ENCODE data around the gene PLA2G3.
A peak's percentile ranks its signal among the peaks of the same experiment; 100 is the strongest.

The PLA2G3 gene

DNA sequence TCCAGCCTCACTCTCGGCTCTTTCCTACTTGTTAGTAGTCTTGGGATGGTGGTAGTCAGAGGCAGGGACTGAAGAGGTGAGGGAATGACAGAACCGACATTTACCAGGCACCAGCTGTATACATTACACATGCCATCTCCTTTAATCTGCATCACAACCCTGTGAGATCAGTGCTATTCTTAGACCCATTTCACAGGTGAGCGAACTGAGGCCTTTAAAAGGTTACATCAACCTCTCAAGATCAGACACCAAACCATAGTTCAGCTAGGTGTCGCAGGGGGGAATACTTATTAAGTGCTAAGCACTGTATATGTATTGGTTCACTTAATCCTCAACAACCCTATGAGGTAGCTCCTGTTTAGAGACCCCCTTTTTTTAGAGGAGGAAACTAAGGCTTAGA, 5.6 kb downstream of the PLA2G3 start:
- Histone ChIP-seq H3K4me3 (ENCODE audit: control insufficient read depth in 1 of 7, extremely low read depth in 1 of 7, insufficient read depth in 4 of 7, low read depth in 2 of 7, low read length in 6 of 7) (no peak overlapping the region), H3K27ac (ENCODE audit: insufficient read depth in 1 of 2, low read depth in 1 of 2, low read length in 2 of 2, poor library complexity in 1 of 2, severe bottlenecking in 2 of 2) (no peak overlapping the region), H3K4me1 (ENCODE audit: control extremely low read depth in 1 of 4, control insufficient read depth in 4 of 4, insufficient read depth in 4 of 4, low read length in 3 of 4) (no peaks in the 10 kb centered on the region), H3K9me3 (ENCODE audit: control extremely low read depth in 1 of 5, control insufficient read depth in 4 of 5, insufficient read depth in 2 of 5, low read depth in 1 of 5, low read length in 4 of 5) (no peaks in the 10 kb centered on the region), H3K27me3 (replicated peaks in 2 of 5; ENCODE audit: control insufficient read depth in 4 of 5, insufficient read depth in 5 of 5, low read length in 4 of 5) (no peaks in the 10 kb centered on the region), H3K36me3 (ENCODE audit: control insufficient read depth in 4 of 4, insufficient read depth in 4 of 4, low read length in 3 of 4) (no peaks in the 10 kb centered on the region)
- CTCF ChIA-PET: interaction anchor here (1.4 kb wide), 1 partner anchor 18 kb away, joined by 3 read pairs; no protein-coding TSS in a partner anchor
- no peak for DNase-seq
- POLR2A ChIA-PET: no interaction called here
- no CpG with 5 or more reads among the region's 4 CpGs for WGBS (ENCODE audit: insufficient coverage)

DNA sequence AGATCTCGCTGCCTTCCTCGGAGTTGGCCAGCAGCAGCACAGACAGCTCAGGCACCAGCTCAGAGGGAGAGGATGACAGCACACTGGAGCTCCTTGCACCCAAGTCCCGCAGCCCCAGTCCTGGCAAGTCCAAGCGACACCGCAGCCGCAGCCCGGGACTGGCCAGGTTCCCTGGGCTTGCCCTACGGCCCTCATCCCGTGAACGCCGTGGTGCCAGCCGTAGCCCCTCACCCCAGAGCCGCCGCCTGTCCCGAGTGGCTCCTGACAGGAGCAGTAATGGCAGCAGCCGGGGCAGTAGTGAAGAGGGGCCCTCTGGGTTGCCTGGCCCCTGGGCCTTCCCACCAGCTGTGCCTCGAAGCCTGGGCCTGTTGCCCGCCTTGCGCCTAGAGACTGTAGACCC, 6.4 kb downstream of the PLA2G3 start:
- POLR2A ChIA-PET: no interaction called here
- no peaks in the 10 kb centered on the region for H3K4me1 ChIP-seq (ENCODE audit: control extremely low read depth in 1 of 4, control insufficient read depth in 4 of 4, insufficient read depth in 4 of 4, low read length in 3 of 4)
- 98% methylated on average over 19 of the region's 19 CpGs for WGBS (ENCODE audit: insufficient coverage)
- H3K27ac ChIP-seq (ENCODE audit: insufficient read depth in 1 of 2, low read depth in 1 of 2, low read length in 2 of 2, poor library complexity in 1 of 2, severe bottlenecking in 2 of 2): no peak overlapping the region
- no peaks in the 10 kb centered on the region for H3K27me3 ChIP-seq (replicated peaks in 2 of 5; ENCODE audit: control insufficient read depth in 4 of 5, insufficient read depth in 5 of 5, low read length in 4 of 5)
- CTCF ChIA-PET: no interaction called here
- H3K4me3 ChIP-seq (ENCODE audit: control insufficient read depth in 1 of 7, extremely low read depth in 1 of 7, insufficient read depth in 4 of 7, low read depth in 2 of 7, low read length in 6 of 7): no peak overlapping the region
- no peaks in the 10 kb centered on the region for H3K36me3 ChIP-seq (ENCODE audit: control insufficient read depth in 4 of 4, insufficient read depth in 4 of 4, low read length in 3 of 4)
- no peak for DNase-seq
- no peaks in the 10 kb centered on the region for H3K9me3 ChIP-seq (ENCODE audit: control extremely low read depth in 1 of 5, control insufficient read depth in 4 of 5, insufficient read depth in 2 of 5, low read depth in 1 of 5, low read length in 4 of 5)

DNA sequence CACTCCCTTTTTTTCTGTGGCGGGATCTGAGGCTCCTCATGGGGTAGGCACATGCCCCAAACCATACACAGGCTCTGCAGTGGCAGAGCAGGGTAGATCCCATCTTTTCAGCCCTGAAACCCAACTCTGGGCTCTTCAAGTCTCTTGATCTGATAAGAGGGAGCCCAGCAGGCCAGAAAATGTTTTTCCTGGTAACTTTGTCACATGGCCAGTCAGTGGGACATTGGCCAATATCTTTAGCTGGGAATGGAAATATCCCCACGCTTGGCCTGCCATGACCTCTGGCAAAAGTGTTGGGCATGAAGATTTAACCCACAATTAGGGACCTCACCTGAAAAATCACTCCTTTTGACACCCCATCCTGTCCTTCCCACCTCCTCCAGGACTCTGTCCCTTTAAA, 9.4 kb downstream of the PLA2G3 start:
- Histone ChIP-seq H3K4me1 (ENCODE audit: control extremely low read depth in 1 of 4, control insufficient read depth in 4 of 4, insufficient read depth in 4 of 4, low read length in 3 of 4) (peaks cover 0 to 4% (median 1%) of the 10 kb centered on the region in 4 experiments), H3K36me3 (ENCODE audit: control insufficient read depth in 4 of 4, insufficient read depth in 4 of 4, low read length in 3 of 4) (no peaks in the 10 kb centered on the region), H3K27me3 (replicated peaks in 2 of 5; ENCODE audit: control insufficient read depth in 4 of 5, insufficient read depth in 5 of 5, low read length in 4 of 5) (no peaks in the 10 kb centered on the region), H3K9me3 (ENCODE audit: control extremely low read depth in 1 of 5, control insufficient read depth in 4 of 5, insufficient read depth in 2 of 5, low read depth in 1 of 5, low read length in 4 of 5) (no peaks in the 10 kb centered on the region), H3K4me3 (ENCODE audit: control insufficient read depth in 1 of 7, extremely low read depth in 1 of 7, insufficient read depth in 4 of 7, low read depth in 2 of 7, low read length in 6 of 7) (no peak overlapping the region), H3K27ac (ENCODE audit: insufficient read depth in 1 of 2, low read depth in 1 of 2, low read length in 2 of 2, poor library complexity in 1 of 2, severe bottlenecking in 2 of 2) (no peak overlapping the region)
- POLR2A ChIA-PET: no interaction called here
- DNase-seq: no peak
- CTCF ChIA-PET: no interaction called here
- 100% methylated on average over 1 of the region's 2 CpGs for WGBS (ENCODE audit: insufficient coverage)

DNA sequence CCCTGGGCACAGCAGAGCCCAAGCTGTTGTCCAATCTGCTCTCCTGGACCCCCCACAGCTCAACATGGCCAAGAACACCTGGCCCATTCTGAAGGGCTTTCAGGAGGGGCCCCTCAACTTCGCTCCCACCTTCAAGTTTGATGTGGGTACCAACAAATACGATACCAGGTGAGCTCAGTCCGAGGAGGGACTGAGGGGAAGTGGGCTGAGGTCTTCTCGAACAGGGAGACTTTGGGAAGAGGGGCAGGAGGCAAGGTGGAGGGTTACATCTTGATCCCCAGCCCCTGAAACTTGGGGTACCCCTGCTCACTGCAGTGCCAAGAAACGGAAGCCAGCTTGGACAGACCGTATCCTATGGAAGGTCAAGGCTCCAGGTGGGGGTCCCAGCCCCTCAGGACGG, 12.2 kb downstream of the PLA2G3 start:
- CTCF ChIA-PET: interaction anchor here (0.8 to 1.3 kb wide), 4 partner anchors 10 to 20 kb away, joined by 3 read pairs; partner anchors contain the start of gene SELENOM
- POLR2A ChIA-PET: no interaction called here

DNA sequence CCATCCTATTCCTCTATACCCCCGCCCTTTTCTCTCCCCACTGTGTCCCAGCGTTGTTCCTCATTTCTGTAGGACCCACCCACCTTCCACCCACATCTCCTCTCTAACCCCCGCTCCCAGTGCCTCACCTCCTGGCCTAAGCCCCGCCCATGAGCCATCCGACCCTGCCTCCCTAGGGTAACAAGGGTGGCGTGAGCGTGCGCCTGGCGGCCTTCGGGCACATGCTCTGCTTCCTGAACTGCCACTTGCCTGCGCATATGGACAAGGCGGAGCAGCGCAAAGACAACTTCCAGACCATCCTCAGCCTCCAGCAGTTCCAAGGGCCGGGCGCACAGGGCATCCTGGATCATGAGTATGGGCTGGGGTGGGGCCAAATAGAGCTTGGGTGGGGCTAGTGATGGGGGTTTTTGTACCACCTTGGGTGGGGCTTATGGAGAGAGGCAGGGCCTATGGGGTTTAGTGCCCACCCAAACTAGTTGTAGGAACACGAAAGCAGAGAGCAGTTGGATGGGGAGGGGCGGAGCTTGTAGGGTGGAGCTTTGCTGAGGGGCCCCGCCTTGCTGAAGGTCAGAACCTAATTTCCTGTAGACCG, 13.0 kb downstream of the PLA2G3 start:
- Histone ChIP-seq H3K27ac (ENCODE audit: insufficient read depth in 1 of 2, low read depth in 1 of 2, low read length in 2 of 2, poor library complexity in 1 of 2, severe bottlenecking in 2 of 2) (no peak overlapping the region), H3K36me3 (ENCODE audit: control insufficient read depth in 4 of 4, insufficient read depth in 4 of 4, low read length in 3 of 4) (no peaks in the 10 kb centered on the region), H3K4me3 (ENCODE audit: control insufficient read depth in 1 of 7, extremely low read depth in 1 of 7, insufficient read depth in 4 of 7, low read depth in 2 of 7, low read length in 6 of 7) (no peak overlapping the region), H3K27me3 (replicated peaks in 2 of 5; ENCODE audit: control insufficient read depth in 4 of 5, insufficient read depth in 5 of 5, low read length in 4 of 5) (no peaks in the 10 kb centered on the region), H3K4me1 (ENCODE audit: control extremely low read depth in 1 of 4, control insufficient read depth in 4 of 4, insufficient read depth in 4 of 4, low read length in 3 of 4) (peaks cover 0 to 5% (median 2%) of the 10 kb centered on the region in 4 experiments), H3K9me3 (ENCODE audit: control extremely low read depth in 1 of 5, control insufficient read depth in 4 of 5, insufficient read depth in 2 of 5, low read depth in 1 of 5, low read length in 4 of 5) (no peaks in the 10 kb centered on the region)
- ChIA-PET CTCF (interaction anchor here (0.8 to 1.3 kb wide), 3 partner anchors 11 to 21 kb away, joined by 3 read pairs; partner anchors contain the start of gene SELENOM), POLR2A (no interaction called here)
- 35% methylated on average over 12 of the region's 19 CpGs for WGBS (ENCODE audit: insufficient coverage)
- DNase-seq: peak; percentile 22 to 73 (median 69)

More for the DNA sequence above, 12.2 kb downstream of the PLA2G3 start:
- H3K27ac ChIP-seq (ENCODE audit: insufficient read depth in 1 of 2, low read depth in 1 of 2, low read length in 2 of 2, poor library complexity in 1 of 2, severe bottlenecking in 2 of 2): no peak overlapping the region
- peaks cover 0 to 4% (median 1%) of the 10 kb centered on the region in 4 experiments for H3K4me1 ChIP-seq (ENCODE audit: control extremely low read depth in 1 of 4, control insufficient read depth in 4 of 4, insufficient read depth in 4 of 4, low read length in 3 of 4)
- no peaks in the 10 kb centered on the region for H3K9me3 ChIP-seq (ENCODE audit: control extremely low read depth in 1 of 5, control insufficient read depth in 4 of 5, insufficient read depth in 2 of 5, low read depth in 1 of 5, low read length in 4 of 5)
- DNase-seq: no peak
- H3K27me3 ChIP-seq (replicated peaks in 2 of 5; ENCODE audit: control insufficient read depth in 4 of 5, insufficient read depth in 5 of 5, low read length in 4 of 5): no peaks in the 10 kb centered on the region
- H3K36me3 ChIP-seq (ENCODE audit: control insufficient read depth in 4 of 4, insufficient read depth in 4 of 4, low read length in 3 of 4): no peaks in the 10 kb centered on the region
- WGBS (ENCODE audit: insufficient coverage): 97% methylated on average over 7 of the region's 7 CpGs
- no peak overlapping the region for H3K4me3 ChIP-seq (ENCODE audit: control insufficient read depth in 1 of 7, extremely low read depth in 1 of 7, insufficient read depth in 4 of 7, low read depth in 2 of 7, low read length in 6 of 7)

DNA sequence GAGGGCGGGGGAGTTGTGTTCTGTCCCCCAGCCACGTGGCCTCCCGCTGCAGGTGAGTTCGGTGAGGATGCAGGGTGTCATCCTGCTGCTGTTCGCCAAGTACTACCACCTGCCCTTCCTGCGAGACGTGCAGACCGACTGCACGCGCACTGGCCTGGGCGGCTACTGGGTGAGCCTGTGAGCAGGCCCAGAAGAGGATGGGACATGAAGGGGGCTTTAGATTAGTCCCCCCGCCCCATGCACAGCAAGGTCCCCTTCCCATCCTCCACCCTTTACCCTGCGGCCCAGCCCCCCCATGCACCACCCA, 13.5 kb downstream of the PLA2G3 start:
- 69% methylated on average over 7 of the region's 13 CpGs for WGBS (ENCODE audit: insufficient coverage)
- POLR2A ChIA-PET: no interaction called here
- CTCF ChIA-PET: no interaction called here

DNA sequence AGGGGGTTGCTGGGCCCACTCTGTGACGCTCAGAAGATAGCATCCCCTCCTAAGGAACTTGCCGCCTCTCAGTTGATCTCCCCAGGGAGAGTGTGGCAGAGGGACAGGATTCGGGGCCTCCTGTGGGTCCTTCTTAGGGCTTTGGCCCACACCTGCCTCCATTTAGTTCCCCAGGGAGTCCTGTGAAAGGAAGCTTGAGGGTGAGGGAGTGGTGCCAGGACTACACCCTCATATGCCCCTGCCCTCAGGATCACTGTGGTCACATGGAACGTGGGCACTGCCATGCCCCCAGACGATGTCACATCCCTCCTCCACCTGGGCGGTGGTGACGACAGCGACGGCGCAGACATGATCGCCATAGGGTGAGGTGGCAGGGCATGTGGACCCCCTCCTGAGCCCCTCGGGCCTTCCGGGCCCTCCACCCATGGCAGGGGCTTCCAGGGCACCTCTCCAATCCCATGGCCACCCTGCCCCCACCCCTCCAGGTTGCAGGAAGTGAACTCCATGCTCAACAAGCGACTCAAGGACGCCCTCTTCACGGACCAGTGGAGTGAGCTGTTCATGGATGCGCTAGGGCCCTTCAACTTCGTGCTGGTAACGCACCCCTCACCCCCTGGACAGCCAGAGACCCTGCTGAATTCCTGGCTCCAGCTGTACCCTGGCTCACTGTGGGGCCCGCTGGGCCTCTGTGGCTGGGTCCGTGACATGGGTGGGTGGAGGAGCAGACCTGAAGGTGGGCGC, 14.0 kb downstream of the PLA2G3 start:
- POLR2A ChIA-PET: no interaction called here
- no peak for DNase-seq
- H3K27me3 ChIP-seq (replicated peaks in 2 of 5; ENCODE audit: control insufficient read depth in 4 of 5, insufficient read depth in 5 of 5, low read length in 4 of 5): no peaks in the 10 kb centered on the region
- CTCF ChIA-PET: interaction anchor here (0.9 kb wide), 1 partner anchor 31 kb away, joined by 3 read pairs; no protein-coding TSS in a partner anchor
- no peak overlapping the region for H3K27ac ChIP-seq (ENCODE audit: insufficient read depth in 1 of 2, low read depth in 1 of 2, low read length in 2 of 2, poor library complexity in 1 of 2, severe bottlenecking in 2 of 2)
- H3K9me3 ChIP-seq (ENCODE audit: control extremely low read depth in 1 of 5, control insufficient read depth in 4 of 5, insufficient read depth in 2 of 5, low read depth in 1 of 5, low read length in 4 of 5): no peaks in the 10 kb centered on the region
- WGBS (ENCODE audit: insufficient coverage): 98% methylated on average over 14 of the region's 22 CpGs
- H3K36me3 ChIP-seq (ENCODE audit: control insufficient read depth in 4 of 4, insufficient read depth in 4 of 4, low read length in 3 of 4): no peaks in the 10 kb centered on the region
- no peak overlapping the region for H3K4me3 ChIP-seq (ENCODE audit: control insufficient read depth in 1 of 7, extremely low read depth in 1 of 7, insufficient read depth in 4 of 7, low read depth in 2 of 7, low read length in 6 of 7)
- peaks cover 0 to 5% (median 2%) of the 10 kb centered on the region in 4 experiments for H3K4me1 ChIP-seq (ENCODE audit: control extremely low read depth in 1 of 4, control insufficient read depth in 4 of 4, insufficient read depth in 4 of 4, low read length in 3 of 4)

More for the DNA sequence above, 13.5 kb downstream of the PLA2G3 start:
- no peaks in the 10 kb centered on the region for H3K27me3 ChIP-seq (replicated peaks in 2 of 5; ENCODE audit: control insufficient read depth in 4 of 5, insufficient read depth in 5 of 5, low read length in 4 of 5)
- DNase-seq: no peak
- no peaks in the 10 kb centered on the region for H3K9me3 ChIP-seq (ENCODE audit: control extremely low read depth in 1 of 5, control insufficient read depth in 4 of 5, insufficient read depth in 2 of 5, low read depth in 1 of 5, low read length in 4 of 5)
- H3K4me1 ChIP-seq (ENCODE audit: control extremely low read depth in 1 of 4, control insufficient read depth in 4 of 4, insufficient read depth in 4 of 4, low read length in 3 of 4): peaks cover 0 to 5% (median 2%) of the 10 kb centered on the region in 4 experiments
- no peak overlapping the region for H3K27ac ChIP-seq (ENCODE audit: insufficient read depth in 1 of 2, low read depth in 1 of 2, low read length in 2 of 2, poor library complexity in 1 of 2, severe bottlenecking in 2 of 2)
- no peaks in the 10 kb centered on the region for H3K36me3 ChIP-seq (ENCODE audit: control insufficient read depth in 4 of 4, insufficient read depth in 4 of 4, low read length in 3 of 4)
- H3K4me3 ChIP-seq (ENCODE audit: control insufficient read depth in 1 of 7, extremely low read depth in 1 of 7, insufficient read depth in 4 of 7, low read depth in 2 of 7, low read length in 6 of 7): no peak overlapping the region
